Panc1 (cell line): Measurements from ENCODE around the gene EDDM13. TPM values are rescaled to one million over a fixed set of nuclear protein-coding genes. Genes with fewer than 3 reads are reported as not detected.

ENCODE experiments used
- ATAC-seq: fragments of 200-7000 bp; cut with Tn5 transposase; 2 replicates; pipeline ENCODE4 v1.9.1; 2020; ENCODE audit warnings: mild to moderate bottlenecking, moderate library complexity
- BruUV-seq: library from RNA; stranded (reverse); fragments of 400-500 nt; replicated peaks from 2 replicates; lab custom pipeline; 2021; lab: Mats Ljungman, UMichigan
- CTCF ChIA-PET: fragments of 300-600 bp; sonication (Branson Sonifier 250); formaldehyde crosslinking; loops from one replicate; lab custom pipeline; 2022; ENCODE audit warnings: antibody characterized with exemption; lab: Charles Lee
- POLR2A ChIA-PET: fragments of 300-600 bp; sonication (Branson Sonifier 250); formaldehyde crosslinking; loops from one replicate; lab custom pipeline; 2022; ENCODE audit warnings: antibody characterized with exemption; lab: Charles Lee
- DNase-seq: peaks from one replicate; pipeline ENCODE4 v3.0.0-alpha.2; 2010; ENCODE audit warnings: low read depth, low spot score
- H3K27ac ChIP-seq: 2 replicates; pipeline ENCODE4 v1.5.1; 2011; ENCODE audit warnings: mild to moderate bottlenecking, low read length, inconsistent platforms
- H3K27me3 ChIP-seq: fragments of 200-500 bp; sonication (Bioruptor generic); 2 replicates; pipeline ENCODE4 v1.6.0; 2014; ENCODE audit warnings: low read length, inconsistent platforms; ENCODE audit not compliant: control insufficient read depth, insufficient read depth
- H3K36me3 ChIP-seq: fragments of 200-500 bp; sonication (Bioruptor generic); 2 replicates; pipeline ENCODE4 v1.5.1; 2014; ENCODE audit warnings: inconsistent platforms, mild to moderate bottlenecking, low read length, moderate library complexity; ENCODE audit not compliant: control insufficient read depth, insufficient read depth
- H3K4me1 ChIP-seq: 2 replicates; pipeline ENCODE4 v1.5.1; 2011; ENCODE audit warnings: inconsistent platforms, mild to moderate bottlenecking, low read length, moderate library complexity; ENCODE audit not compliant: control insufficient read depth, insufficient read depth
- H3K4me3 ChIP-seq, 2 experiments: 2 replicates each; pipeline ENCODE4 v1.5.1; 2011 to 2012; ENCODE audit warnings: low read depth in 2 of 2, low read length in 2 of 2, mild to moderate bottlenecking in 2 of 2, inconsistent platforms in 1 of 2, moderate library complexity in 1 of 2
- H3K9me3 ChIP-seq: fragments of 200-500 bp; sonication (Bioruptor generic); 2 replicates; pipeline ENCODE4 v1.5.1; 2014; ENCODE audit warnings: low read depth, mild to moderate bottlenecking, inconsistent platforms, low read length, moderate library complexity; ENCODE audit not compliant: control insufficient read depth, insufficient read depth
- CTCF ChIP-seq: fragments of 450-650 bp; IDR thresholded peaks from 2 replicates; pipeline ENCODE4 v1.5.1; 2017; ENCODE audit warnings: mild to moderate bottlenecking
- POLR2AphosphoS5 ChIP-seq: IDR thresholded peaks from 2 replicates; pipeline ENCODE4 v1.6.1; 2012; ENCODE audit warnings: mild to moderate bottlenecking, low read depth, low read length, moderate library complexity
- REST ChIP-seq, 2 experiments: IDR thresholded peaks; 2 replicates each; pipeline ENCODE4 v1.6.1; 2011 to 2012; ENCODE audit warnings: low read depth in 2 of 2, control low read depth in 1 of 2, low read length in 1 of 2, mild to moderate bottlenecking in 1 of 2, moderate library complexity in 1 of 2; ENCODE audit not compliant: insufficient read depth in 1 of 2
- SIN3A ChIP-seq: IDR thresholded peaks from 2 replicates; pipeline ENCODE4 v1.6.1; 2012; ENCODE audit warnings: low read depth, mild to moderate bottlenecking, low read length, moderate library complexity, borderline replicate concordance; ENCODE audit not compliant: insufficient read depth
- TCF7L2 ChIP-seq: IDR thresholded peaks from 2 replicates; pipeline ENCODE4 v1.6.1; 2011; ENCODE audit warnings: mild to moderate bottlenecking, low read depth, low read length, inconsistent platforms
- in situ Hi-C: cut with HindIII; loops from 2 replicates; pipeline ENCODE4 v1.10.0; 2016; ENCODE audit warnings: low sequenced_read_pairs, low pct_unique_long_range_greater_than_20kb
- intact Hi-C: fragments of 100-400 bp; cut with micrococcal nuclease; formaldehyde crosslinking; loops from one replicate; pipeline ENCODE4 v1.10.0; 2022; ENCODE audit not compliant: unreplicated experiment
- total RNA-seq: library from RNA; stranded (reverse); gene quantifications from one replicate; pipeline ENCODE4 v1.2.1, GENCODE V29; 2021; ENCODE audit not compliant: unreplicated experiment

EDDM13 gene
- total RNA-seq, 1 experiment from 2014 or later, result not detected

GRCh38 chr19:56348289-56348877, 75.8 kb downstream of the EDDM13 start:
- no peak overlapping the region for H3K4me3 ChIP-seq
- TF ChIP-seq CTCF (peak; percentile 90), REST (IDR thresholded peaks at IDR 0.05; ENCODE audit: insufficient read depth in 1 of 2, low read depth in 2 of 2, low read length in 1 of 2) (no peak), SIN3A (no peak), POLR2AphosphoS5 (no peak)
- no peaks in the 10 kb centered on the region for H3K36me3 ChIP-seq
- POLR2A ChIA-PET, result no interaction called here
- H3K27ac ChIP-seq, result no peak overlapping the region
- CTCF ChIA-PET, result interaction anchor here (0.6 to 3.1 kb wide), 7 partner anchors 15 to 1369 kb away, joined by 3 to 18 read pairs (median 4); no protein-coding TSS in a partner anchor
- intact Hi-C loops (no loop called here), in situ Hi-C loops (no loop called here)
- BruUV-seq, result no TSS peak
- DNase-seq, result no peak
- H3K9me3 ChIP-seq, result peaks cover 3% of the 10 kb centered on the region; the same call in 1 of the 2 replicates
- H3K4me1 ChIP-seq, result no peaks in the 10 kb centered on the region; the same call in 1 of the 2 replicates
- peak; percentile 77 for ATAC-seq
- no peaks in the 10 kb centered on the region for H3K27me3 ChIP-seq

GRCh38 chr19:56350416-56351045, 78.0 kb downstream of the EDDM13 start:
- POLR2A ChIA-PET, result no interaction called here
- intact Hi-C loops, result no loop called here
- no peaks in the 10 kb centered on the region for H3K9me3 ChIP-seq
- H3K27me3 ChIP-seq, result no peaks in the 10 kb centered on the region
- BruUV-seq, result no TSS peak
- ATAC-seq (no peak), DNase-seq (peak; percentile 45)
- no peaks in the 10 kb centered on the region for H3K36me3 ChIP-seq
- peak; percentile 93 for TF ChIP-seq CTCF
- no peak for TF ChIP-seq TCF7L2
- H3K27ac ChIP-seq, result no peak overlapping the region
- H3K4me1 ChIP-seq, result no peaks in the 10 kb centered on the region; the same call in 1 of the 2 replicates
- H3K4me3 ChIP-seq, result no peak overlapping the region
- in situ Hi-C loops, result no loop called here
- CTCF ChIA-PET, result interaction anchor here (3.1 kb wide), 1 partner anchor 97 kb away, joined by 18 read pairs; no protein-coding TSS in a partner anchor
